HG02840 (cell line): ENCODE measurements around the gene PPP2R5E.
"Not testable (repeated sequence)": the region's sequence is repeated elsewhere in the genome, so short reads cannot be mapped to it uniquely, and the experiment has no call there.

Experiments used
- ATAC-seq: cut with Tn5 transposase; IDR thresholded peaks from one replicate; pipeline ENCODE4 v1.9.1; 2021; ENCODE audit warnings: mild to moderate bottlenecking, moderate library complexity, moderate number of reproducible peaks; ENCODE audit not compliant: unreplicated experiment, low FRiP score

The PPP2R5E gene

DNA sequence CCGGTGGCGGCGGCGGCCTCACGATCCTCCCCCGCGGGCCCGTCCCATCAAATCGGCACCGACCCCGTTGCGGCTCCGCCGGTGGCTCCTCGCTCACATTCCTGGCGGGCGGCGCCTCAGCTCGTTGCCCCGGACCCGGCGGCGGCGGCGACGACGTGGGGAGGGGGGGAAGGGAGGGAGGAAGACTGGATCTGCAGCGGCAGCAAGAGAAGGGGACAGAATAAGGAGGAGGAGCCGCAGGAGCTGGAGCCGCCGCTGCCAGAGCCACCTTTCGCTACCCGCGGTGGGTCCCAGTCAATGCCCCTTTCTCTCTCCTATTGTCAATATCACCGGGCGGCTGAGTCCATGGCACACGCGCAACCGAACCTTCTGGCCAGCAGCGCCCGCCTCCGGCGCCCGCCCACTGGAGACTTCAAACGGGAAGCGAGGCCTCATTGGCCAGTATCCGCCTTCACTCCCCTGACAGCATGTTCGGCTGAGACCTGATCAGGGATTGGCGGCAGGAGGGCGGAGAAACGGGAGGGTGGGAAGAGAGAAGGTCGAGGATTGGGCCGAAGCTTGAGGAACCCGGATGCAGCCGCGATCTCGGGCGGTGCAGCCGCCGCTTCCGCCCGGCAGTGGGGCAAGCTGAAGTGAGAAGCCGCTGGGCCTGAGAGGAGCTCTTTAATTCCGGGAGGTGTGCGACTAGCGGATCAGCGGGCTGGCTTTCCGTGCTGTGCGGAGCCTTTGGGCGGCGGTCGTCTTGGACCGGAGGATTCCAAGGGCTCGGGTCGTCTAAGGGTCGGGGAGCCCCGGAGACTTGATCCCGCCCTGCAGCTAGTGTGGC is at the start of gene PPP2R5E:
Gene PPP2R5E (minus strand): TSS at position 378 of the 826 bp plus-strand sequence. CDS start 3,692 bp downstream, outside the sequence.
- peak; percentile 96 for ATAC-seq

DNA sequence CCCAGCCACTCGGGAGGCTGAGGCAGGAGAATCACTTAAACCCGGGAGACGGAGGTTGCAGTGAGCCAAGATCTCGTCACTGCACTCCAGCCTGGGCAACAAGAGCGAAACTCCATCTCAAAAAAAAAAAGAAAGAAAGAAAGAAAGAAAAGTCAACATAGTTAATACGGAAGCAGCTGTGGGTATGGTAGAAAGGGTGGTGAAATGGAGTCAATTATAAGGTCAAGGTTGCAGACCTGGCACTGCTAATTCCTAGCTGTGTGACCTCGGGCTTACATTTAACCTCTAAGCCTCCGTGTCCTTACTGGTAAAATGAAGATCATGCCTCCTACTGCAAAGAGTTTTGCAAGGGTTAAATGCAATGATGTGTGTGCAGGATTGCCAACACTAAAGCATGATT is 39.9 kb upstream of the PPP2R5E start:
- not testable (repeated sequence) for ATAC-seq

DNA sequence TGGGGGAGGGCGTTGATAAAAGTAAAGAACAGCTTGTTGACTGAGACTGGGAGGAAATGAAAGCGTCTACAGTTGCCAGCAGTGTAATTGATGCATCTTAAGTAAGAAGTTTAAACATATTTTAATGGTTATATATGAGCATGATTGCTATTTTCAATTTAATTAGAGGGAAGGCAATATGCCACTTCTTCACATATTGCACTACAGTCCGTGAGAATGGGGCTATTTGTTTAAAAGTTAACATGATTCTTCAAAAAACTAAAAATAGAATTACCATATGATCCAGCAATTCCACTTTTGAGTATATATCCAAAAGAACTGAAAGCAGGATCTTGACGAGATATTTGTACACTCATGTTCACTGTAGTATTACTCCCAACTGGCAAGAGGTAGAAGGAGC is 38.3 kb upstream of the PPP2R5E start:
- ATAC-seq = no peak

DNA sequence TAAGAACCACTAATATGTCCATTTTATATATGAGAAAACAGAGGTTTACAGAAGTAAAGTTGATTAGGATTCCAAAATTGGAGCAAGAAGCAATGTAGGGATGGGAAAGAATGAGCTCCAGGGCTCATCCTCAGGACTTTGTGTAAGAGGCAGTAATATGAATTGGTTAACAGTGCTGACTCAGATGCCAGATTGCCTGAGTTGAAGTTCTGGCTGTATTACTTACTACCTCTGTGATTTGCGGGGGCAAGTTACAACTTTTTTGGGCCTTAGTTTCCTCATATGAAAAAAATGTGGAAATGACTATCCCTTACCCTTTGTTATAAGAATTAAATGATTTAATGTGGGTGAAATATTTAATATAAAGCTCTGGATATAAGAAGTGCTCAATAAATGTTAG is 35.1 kb upstream of the PPP2R5E start:
- no peak for ATAC-seq

DNA sequence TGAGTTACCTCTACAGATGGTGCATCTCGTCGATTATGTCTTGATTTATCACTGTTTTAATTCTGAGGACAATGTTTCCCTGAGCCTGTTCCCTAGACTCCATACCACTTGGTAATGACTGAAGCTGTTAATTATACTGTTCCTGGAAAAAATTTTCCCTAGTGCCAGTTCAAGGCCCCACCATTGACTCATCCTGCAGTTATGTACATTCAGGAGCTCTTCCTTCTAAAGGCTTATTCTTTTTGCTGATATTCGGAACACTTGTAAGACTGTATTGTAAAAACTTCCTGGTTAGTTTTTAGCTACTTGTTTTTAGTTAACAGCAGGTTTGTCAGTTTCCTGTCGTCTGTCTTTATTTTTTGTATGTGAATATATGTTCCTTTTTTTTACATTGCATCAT is 30.4 kb upstream of the PPP2R5E start:
- ATAC-seq = no peak

DNA sequence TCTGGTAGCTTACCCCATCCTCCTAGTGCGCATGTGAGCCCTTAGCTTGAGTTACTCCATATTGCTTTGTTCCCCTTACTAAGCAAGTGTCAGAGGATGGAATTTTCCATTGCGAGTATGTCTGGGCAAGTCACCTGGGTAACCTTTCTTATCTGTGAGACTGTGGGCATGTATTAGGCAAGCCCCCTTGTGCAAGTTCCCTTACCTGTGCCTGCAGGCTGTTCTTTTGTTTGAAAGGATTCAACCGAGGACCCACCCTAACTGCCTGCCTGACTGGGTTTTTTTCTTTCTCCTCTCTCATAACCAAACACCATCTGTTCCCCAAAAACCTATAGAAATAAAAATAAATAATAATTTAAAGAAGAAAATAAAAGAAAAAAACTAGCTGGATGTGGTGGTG is 22.3 kb upstream of the PPP2R5E start:
- no peak for ATAC-seq

DNA sequence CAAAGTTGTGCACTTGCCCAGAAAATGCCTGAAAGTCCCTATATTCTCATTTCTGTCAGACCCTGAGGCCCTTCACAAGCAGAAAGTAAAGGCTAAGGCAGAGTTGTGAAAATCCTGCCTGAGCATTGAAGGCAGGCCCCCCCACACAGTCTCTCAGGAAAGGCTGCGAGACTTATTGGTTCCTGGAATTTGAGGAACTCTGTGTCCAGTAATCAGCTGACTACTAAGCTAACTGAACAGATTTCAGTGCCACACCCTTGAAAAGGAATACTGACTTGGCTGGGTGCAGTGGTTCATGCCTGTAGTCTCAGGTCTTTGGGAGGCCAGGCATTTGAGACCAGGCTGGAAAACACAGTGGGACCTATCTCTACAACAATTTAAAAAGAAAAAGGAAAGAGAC is 21.1 kb upstream of the PPP2R5E start:
- ATAC-seq = no peak

DNA sequence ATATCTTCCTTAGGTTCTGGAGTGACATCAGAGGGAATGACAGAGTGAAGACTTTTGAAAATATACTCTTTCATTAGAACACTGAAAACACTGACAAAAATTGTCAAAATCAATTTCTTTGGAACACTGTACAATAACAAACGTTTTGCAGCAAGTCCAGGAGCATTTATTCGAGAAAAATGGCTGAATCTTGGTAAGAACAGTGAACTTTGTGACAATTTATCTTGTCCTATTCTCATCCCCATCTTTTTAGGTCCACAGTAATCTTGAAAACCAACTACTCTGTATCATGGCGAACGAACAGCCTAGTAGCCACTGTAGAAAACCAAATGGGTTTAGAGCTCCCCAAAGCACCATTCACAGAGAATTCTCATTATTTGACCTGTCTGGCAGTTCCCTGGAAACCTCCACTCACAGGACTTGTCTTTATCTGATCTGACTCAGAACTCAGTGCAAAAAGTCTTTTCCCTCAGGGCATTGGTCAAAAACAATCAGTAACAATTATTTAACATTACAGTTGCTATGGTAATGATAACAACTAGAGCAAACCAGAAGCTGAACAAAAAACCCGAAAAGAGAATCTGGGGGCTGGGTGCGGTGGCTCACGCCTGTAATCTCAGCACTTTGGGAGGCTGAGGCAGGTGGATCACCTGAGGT is 20.3 kb upstream of the PPP2R5E start:
- ATAC-seq = no peak

DNA sequence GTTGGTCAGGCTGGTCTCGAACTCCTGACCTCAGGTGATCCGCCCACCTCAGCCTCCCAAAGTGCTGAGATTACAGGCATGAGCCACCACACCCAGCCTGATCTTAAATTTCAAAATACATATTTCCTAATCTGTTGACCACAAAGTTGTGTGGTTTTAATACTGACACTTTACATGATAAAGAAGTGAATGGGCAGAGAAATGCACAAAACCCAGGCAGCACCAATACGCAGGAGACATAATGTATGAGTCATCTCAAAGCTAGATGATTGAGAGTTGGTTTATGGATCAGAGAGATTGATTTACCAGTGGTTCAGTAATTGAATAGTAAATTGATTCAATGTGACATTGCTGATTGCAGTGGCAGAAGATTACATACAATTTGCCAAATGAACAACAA is 19.2 kb upstream of the PPP2R5E start:
- no peak for ATAC-seq

DNA sequence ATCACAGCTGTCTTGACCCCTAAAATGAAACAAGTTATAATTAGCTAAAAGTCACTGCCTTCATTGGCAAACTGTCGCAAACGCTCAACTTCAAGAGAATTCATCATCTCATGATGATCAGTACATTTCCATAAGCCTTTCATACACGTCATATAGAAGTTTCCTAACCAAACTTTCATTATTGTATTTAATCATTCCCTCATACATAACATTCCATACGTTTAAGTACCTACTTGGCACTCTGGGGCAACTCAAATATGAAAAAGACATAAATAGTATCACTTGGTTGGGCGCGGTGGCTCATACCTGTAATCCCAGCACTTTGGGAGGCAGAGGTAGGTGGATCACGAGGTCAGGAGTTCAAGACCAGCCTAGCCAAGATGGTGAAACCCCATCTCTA is 12.4 kb upstream of the PPP2R5E start:
- ATAC-seq = no peak

DNA sequence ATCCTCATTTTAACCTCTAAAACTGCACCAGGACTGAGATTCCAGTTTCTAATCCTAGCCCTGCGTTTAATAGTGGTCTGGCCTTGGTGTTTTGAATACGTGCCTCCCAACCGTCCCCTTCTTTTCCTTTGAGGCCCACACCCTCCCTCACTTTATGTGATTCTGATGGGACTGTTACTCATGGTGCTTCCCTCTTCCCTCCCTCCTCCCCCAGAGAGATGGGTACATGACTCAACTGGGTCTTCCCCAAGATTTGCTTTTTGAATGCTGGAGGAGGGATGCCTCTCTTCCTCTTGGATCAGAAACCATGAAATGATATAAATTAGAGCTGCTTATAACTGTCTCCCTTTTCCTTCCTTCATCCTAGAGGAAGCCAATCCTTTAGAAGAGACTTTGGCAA is 8.2 kb upstream of the PPP2R5E start:
- no peak for ATAC-seq

DNA sequence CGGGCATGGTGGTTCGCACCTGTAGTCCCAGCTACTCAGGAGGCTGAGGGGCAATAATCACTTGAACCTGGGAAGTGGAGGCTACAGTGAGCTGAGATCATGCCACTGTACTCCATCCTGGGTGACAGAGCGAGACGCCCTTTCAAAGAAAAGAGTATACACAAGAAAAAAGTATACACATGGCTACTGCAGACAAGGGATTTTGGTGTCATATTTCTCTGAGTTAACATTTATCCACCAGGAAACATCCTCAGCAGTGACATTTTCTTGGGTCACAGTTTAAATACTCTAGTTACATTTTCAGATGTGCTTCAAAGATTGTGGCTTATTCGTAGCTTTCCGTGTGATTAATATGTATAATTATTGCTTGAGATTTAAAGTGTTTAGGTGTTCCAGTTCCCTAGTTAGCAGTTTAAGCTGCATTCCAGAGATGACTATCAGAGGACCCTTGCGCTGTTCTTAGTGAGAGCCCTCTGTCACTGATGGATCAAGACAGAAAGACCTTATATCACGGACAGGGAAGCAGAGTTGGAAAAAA is 4.7 kb upstream of the PPP2R5E start:
- no peak for ATAC-seq

DNA sequence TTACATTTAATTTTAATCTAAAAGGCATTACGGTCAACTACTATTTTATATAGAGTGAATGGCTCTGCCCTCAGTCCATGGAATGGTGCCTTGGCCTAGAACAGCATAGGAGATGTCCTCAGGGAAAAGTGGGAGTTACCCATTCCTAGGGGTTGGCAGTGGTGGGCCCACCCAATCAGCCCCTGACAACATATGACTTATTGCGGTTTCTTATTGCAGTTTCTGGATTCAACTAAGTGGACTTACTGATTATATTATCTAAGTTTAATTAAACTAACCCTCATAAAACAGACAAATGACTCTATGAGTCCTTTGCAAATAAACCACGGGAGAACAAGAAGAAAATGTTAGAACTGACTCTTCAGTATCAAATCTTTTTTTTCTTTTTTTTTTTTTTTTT is 2.3 kb upstream of the PPP2R5E start:
- ATAC-seq = no peak

DNA sequence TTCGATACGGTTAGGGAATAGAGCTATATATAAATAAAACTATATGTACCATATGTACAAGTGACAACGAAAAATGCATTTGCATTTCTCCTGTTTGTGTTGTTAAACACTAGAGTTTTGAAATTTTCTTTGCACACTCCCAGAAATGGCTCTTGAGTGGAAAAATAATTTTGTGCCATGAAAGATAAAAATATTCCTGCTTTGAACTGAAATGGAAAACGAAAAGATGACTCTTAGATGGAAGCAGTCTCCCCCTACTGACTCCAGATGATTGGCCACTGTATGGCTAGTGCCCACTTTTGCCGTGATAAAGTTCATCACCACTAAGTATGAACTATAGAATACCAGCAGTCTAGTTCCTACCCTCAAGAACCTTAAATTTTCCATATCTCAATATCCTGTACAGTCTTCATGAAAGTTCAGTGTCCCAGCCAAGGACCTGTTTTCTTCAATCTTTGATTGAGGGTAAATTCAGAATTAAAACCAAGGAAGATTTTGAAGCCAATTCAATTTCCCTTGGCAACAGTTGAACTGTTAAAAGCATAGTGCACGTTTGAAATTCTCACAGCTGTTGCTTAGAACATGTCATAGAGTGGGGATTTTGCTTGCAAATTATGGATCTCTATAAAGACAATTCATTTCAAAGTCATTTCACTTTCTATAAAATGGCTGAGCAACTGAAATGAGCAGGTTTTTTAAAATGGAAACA is 1.6 kb upstream of the PPP2R5E start:
- no peak for ATAC-seq

DNA sequence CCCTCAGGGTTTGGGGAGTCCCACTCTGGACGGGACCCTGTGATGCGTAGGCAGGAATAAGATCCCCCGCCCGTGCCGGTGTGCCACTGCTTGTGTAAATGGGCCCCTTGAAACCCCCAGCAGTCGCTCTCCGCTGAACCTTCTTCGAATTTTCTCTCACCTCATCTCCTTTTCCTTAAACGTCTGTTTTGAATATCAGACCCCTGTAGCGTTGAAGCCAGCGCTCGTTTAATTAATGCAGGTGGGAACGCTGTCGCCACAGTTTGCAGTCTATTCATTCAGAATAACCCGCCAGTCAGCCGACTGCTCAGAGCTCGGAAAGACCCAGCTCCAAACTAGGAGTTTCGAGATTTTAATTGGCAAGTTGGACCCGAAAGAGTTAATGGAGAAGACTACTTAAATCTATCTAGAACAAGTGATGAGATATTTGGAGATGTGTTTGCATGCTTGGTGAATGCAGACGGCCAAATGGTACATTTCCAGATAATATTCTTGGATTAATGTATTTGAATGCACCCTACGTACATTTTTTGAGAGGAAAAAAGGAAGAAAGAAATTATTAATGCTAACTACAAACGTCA is 739 bp upstream of the PPP2R5E start:
- no peak for ATAC-seq

DNA sequence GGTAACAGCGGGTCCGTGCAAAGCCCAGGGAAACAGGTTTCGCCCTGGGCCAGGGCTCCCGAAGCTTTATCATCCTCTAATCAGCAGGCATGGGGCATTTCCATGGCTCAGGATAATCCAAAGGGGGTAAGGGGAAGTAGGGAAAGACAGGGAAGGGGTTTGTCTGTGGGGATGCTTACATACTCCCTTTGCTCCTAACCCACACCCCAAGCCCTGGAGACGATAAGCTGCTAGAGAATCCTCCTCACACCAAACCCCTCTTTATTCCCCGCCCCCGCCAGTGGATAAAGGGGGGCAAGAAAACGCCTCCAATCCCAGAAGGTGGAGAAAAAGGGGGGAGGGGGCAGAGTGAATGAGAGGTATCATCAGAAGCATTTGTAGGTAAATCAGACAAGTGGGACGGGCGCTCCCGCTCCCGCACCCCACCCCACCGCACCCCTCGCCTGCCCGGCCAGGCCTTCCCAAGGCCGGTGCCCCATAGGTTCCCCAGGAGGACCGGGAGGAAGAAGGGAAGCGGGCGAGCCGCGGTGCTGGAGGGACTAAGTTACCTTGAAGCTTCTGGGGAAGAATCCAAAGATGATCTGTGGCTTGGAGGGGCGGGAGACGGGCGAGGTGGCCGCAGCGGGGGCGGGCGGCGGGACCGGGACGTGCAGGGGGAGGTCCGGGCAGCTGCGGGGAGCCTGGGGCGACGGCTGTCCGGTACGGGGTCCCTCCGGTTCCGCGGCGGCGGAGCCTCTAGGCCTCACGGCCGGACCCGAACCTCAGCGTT is 762 bp downstream of the PPP2R5E start:
- ATAC-seq = no peak

DNA sequence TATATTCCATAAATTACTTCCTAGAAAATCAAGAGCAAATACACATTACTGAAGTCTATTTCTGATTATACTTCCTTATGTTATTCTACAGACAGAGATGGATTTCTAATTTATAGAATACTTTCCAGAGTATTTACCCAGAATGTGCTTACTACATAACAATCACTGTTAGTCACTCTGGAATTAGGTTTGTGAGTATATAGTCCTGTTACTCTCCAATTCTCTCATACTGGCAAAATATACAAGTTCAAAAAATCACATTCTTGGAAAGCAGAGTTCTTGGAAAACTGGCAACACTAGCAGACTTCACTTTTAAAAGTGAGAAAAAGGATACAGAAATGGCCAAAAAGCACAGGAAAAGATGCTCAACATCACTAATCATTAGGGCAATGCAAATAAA is 7.3 kb downstream of the PPP2R5E start:
- no peak for ATAC-seq

DNA sequence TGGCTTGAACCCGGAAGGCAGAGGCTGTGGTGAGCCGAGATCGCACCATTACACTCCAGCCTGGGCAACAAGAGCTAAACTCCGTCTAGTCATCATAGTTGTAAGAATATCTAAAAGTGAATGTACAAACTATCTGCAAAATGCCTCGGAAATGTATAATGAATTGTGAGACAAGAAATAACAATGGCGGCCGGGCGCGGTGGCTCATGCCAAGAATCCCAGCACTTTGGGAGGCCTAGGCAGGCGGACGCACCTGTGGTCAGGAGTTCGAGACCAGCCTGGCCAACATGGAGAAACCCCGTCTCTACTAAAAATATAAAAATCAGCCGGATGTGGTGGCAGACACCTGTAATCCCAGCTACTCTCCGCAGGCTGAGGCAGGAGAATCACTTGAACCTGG is 9.7 kb downstream of the PPP2R5E start:
- ATAC-seq = no peak

DNA sequence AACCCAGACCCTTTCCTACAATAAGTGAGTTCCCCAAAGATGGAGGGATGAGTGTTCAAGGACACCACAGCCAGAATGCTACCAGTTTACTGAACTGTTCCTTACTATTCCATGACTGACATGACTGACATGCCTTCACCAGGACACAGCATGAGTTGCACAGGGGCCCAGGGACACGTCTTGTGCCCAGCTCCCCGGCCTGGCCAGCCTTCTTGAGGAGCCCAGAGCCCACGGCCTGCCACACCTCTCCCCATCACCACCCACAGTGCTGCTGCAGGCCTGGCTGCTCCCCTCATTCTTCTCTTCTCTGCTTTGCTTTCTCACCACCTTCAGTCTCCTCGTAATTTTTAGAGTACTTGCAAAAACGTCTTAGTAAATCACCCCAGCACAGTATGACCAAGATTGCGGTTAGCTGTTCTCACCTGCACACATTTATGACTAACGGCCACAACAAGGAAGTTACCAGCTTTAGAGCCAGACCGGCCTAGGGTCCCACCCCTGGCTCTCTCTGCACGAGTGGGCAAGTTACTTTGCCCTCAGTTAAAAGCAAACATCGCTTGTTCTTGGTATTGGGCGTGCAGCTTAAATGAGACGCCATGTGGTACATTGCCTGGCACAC is 18.5 kb downstream of the PPP2R5E start:
- peak; percentile 71 for ATAC-seq
